Transverse colon (tissue), 4 donors: Measurements from ENCODE around the gene NEO1. TPM values are rescaled to one million over a fixed set of nuclear protein-coding genes. Genes with fewer than 3 reads are reported as not detected.

ENCODE experiments used
- DNase-seq: peaks from one replicate; pipeline ENCODE4 v3.0.0-alpha.2; 2019
- H3K27ac ChIP-seq, 4 donors: fragments of 200-600 bp; sonication (generic); 2 replicates each; pipeline ENCODE4 v1.5.1; 2016 to 2018; ENCODE audit warnings: inconsistent platforms in 4 of 4
- H3K27me3 ChIP-seq: fragments of 200-600 bp; sonication (generic); 2 replicates; pipeline ENCODE4 v1.5.1; 2017; ENCODE audit warnings: inconsistent platforms
- H3K36me3 ChIP-seq, 4 donors: fragments of 200-600 bp; sonication (generic); 2 replicates each; pipeline ENCODE4 v1.5.1; 2017 to 2019; ENCODE audit warnings: inconsistent platforms in 4 of 4
- H3K4me1 ChIP-seq, 4 donors: fragments of 200-600 bp; sonication (generic); 2 replicates each; pipeline ENCODE4 v1.5.1; 2017 to 2020; ENCODE audit warnings: inconsistent platforms in 4 of 4
- H3K4me3 ChIP-seq, 4 donors: fragments of 200-600 bp; sonication (generic); 1 replicate in 1 of 4; 2 replicates in 3 of 4; pipeline versions ENCODE4 v1.5.1 to v1.6.1; 2017 to 2019; ENCODE audit warnings: inconsistent platforms in 4 of 4
- H3K9me3 ChIP-seq, 2 donors: fragments of 200-600 bp; sonication (generic); 2 replicates each; pipeline ENCODE4 v1.5.1; 2017 to 2019; ENCODE audit warnings: inconsistent platforms in 2 of 2
- CTCF ChIP-seq, 5 experiments: fragments of 200-600 bp in 3 of 5; fragments of 450-650 bp in 2 of 5; sonication (generic) in 3 of 5; IDR thresholded peaks; 1 replicate in 2 of 5; 2 replicates in 3 of 5; pipeline ENCODE4 v1.5.1; 2016 to 2017; ENCODE audit warnings: antibody characterized with exemption in 5 of 5, inconsistent platforms in 3 of 5, mild to moderate bottlenecking in 2 of 5, moderate library complexity in 1 of 5
- EP300 ChIP-seq: sonication (generic); formaldehyde crosslinking; IDR thresholded peaks from one replicate; pipeline ENCODE4 v1.6.1; 2017; ENCODE audit warnings: antibody characterized with exemption, low read depth
- POLR2A ChIP-seq: fragments of 450-650 bp; IDR thresholded peaks from one replicate; pipeline ENCODE4 v1.6.1; 2016; ENCODE audit warnings: antibody characterized with exemption, mild to moderate bottlenecking, moderate library complexity
- POLR2AphosphoS5 ChIP-seq, 3 donors: sonication (generic); formaldehyde crosslinking; IDR thresholded peaks; one replicate each; pipeline ENCODE4 v1.6.1; 2016; ENCODE audit warnings: antibody characterized with exemption in 3 of 3
- WGBS, 2 donors: methylation state at CpG; one replicate each; pipeline ENCODE4 v1.1.5; 2018; ENCODE audit warnings: low coverage in 1 of 2; 5-methylcytosine and 5-hydroxymethylcytosine counted together
- in situ Hi-C, 4 donors: fragments of 200-750 bp; cut with MboI; loops; one replicate each; pipeline versions ENCODE4 v1.15.0 to v1.15.1; 2017; ENCODE audit warnings: low sequenced_read_pairs in 3 of 4, low pct_ligation_motif_present in 1 of 4, low pct_unique_long_range_greater_than_20kb in 1 of 4
- intact Hi-C: fragments of 100-400 bp; cut with DNase I; formaldehyde crosslinking; loops from one replicate; pipeline ENCODE4 v1.15.1; 2023; ENCODE audit warnings: low total_unique reads
- total RNA-seq, 4 donors: library from RNA; depleted of rRNA; stranded (reverse); fragments of >200 nt; gene quantifications; one replicate each; pipeline ENCODE4 v1.1.0, GENCODE V29; 2016

The NEO1 gene
- total RNA-seq, 4 donors from 2014 or later: 100 to 188 (median 135) TPM

DNA sequence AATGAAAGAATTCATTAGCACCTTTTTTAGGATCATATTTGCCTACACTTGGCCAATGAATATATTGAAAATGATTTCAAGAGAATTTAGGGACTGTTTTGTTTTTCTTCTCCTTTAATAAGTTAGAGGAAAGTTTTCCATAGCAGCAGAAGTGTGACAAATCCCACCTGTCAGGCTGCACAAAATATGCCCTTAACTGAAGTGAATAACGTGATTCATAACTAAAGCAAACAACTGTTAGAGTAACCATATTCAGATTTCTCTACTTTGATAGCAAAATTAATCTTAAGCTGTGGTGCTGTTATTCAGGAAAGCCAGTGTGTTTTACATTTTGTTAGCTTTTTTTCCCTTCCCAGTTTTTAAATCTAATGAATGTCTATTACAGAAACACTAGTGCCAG is 195.1 kb downstream of the NEO1 start:
- Histone ChIP-seq H3K27me3 (no peaks in the 10 kb centered on the region), H3K27ac (no peak overlapping the region), H3K4me1 (no peaks in the 10 kb centered on the region), H3K36me3 (peaks cover 0 to 49% (median 4%) of the 10 kb centered on the region in 4 donors), H3K4me3 (no peak overlapping the region), H3K9me3 (no peaks in the 10 kb centered on the region)
- TF ChIP-seq CTCF (IDR thresholded peaks at IDR 0.05): no peak
- TF ChIP-seq EP300: no peak
- TF ChIP-seq POLR2A: no peak
- TF ChIP-seq POLR2AphosphoS5 (IDR thresholded peaks at IDR 0.05): no peak
- in situ Hi-C loops: no loop called here
- WGBS, 2 donors: 55% methylated on average over 1 of the region's 1 CpG
- no peak for DNase-seq
- intact Hi-C loops: no loop called here

- WGBS, 2 donors: 71 to 77% methylated on average over 4 of the region's 4 CpGs
Measured at GRCh38 chr15:73249499-73249898, 197.2 kb downstream of the NEO1 start.

DNA sequence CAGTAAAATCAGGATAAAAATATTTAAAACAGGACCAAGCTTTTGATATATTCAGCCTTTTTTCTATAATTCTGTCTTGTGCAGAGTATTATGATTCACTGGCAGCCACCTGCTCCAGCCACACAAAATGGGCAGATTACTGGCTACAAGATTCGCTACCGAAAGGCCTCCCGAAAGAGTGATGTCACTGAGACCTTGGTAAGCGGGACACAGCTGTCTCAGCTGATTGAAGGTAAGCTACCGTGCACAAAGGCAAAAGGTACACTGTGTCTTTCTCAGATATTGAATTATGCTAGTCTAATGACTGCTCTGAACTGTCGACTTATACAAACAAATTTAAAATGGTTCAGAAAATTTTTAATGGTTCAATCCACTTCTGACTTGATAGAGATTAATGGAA is 202.3 kb downstream of the NEO1 start:
- Histone ChIP-seq H3K9me3 (no peaks in the 10 kb centered on the region), H3K27ac (no peak overlapping the region), H3K4me1 (no peaks in the 10 kb centered on the region), H3K36me3 (peaks cover 0 to 33% (median 16%) of the 10 kb centered on the region in 4 donors), H3K27me3 (no peaks in the 10 kb centered on the region), H3K4me3 (no peak overlapping the region)
- TF ChIP-seq EP300 (no peak), POLR2A (no peak), POLR2AphosphoS5 (IDR thresholded peaks at IDR 0.05) (no peak), CTCF (IDR thresholded peaks at IDR 0.05) (no peak)
- no peak for DNase-seq
- WGBS, 2 donors: 90 to 93% methylated on average over 5 to 6 of the region's 6 CpGs
- in situ Hi-C loops (loop anchor here in 3 of 4 donors (25.0 kb wide), 1 partner anchor 467 kb away; the partner anchor contains the start of gene ADPGK (in 3 of the 3)), intact Hi-C loops (no loop called here)

More at GRCh38 chr15:73249499-73249898, 197.2 kb downstream of the NEO1 start:
- Histone ChIP-seq H3K4me3 (no peak overlapping the region), H3K27me3 (no peaks in the 10 kb centered on the region), H3K4me1 (no peaks in the 10 kb centered on the region), H3K27ac (no peak overlapping the region), H3K36me3 (peaks cover 0 to 56% (median 8%) of the 10 kb centered on the region in 4 donors), H3K9me3 (no peaks in the 10 kb centered on the region)
- in situ Hi-C loops (no loop called here), intact Hi-C loops (no loop called here)
- DNase-seq: no peak
- no peak for TF ChIP-seq POLR2AphosphoS5 (IDR thresholded peaks at IDR 0.05)
- no peak for TF ChIP-seq CTCF (IDR thresholded peaks at IDR 0.05)
- TF ChIP-seq EP300: no peak
- no peak for TF ChIP-seq POLR2A

DNA sequence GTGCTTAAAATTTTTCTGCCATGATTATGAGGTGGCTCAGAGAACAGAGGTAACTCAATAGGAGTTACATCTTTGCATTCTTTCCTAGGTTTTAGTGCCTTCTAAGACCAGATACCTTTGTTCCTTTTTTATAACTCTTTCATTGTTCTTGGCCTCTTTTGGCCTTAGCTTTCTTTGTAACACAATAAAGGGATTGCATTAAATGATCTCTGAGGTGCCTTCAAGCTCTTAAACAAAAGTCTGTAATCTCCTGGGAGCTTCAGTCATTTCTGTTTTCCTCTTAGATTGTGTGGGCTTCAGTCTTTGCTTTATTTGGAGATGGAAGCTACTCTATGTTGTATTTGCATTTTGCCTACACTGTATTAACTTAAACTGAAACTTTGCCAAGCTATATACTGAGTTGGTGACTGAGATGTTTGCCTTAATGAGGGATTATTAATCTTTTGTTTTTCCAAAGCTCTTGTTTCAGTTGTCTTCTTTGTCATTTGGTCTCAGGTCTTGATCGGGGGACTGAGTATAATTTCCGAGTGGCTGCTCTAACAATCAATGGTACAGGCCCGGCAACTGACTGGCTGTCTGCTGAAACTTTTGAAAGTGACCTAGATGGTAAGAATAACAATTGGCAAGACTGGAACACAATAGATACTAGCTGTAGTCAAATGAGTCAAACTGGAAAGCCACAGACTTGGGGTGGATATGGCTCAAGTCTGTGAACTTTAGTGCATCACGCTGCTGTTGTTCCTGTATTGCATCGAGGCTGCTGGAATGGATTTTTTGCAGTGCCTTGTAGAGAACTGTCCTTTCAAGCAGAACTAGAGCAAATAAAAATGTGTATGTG is 206.2 kb downstream of the NEO1 start:
- Histone ChIP-seq H3K4me3 (no peak overlapping the region), H3K27me3 (no peaks in the 10 kb centered on the region), H3K9me3 (no peaks in the 10 kb centered on the region), H3K36me3 (peaks cover 0 to 44% (median 20%) of the 10 kb centered on the region in 4 donors), H3K4me1 (no peaks in the 10 kb centered on the region), H3K27ac (no peak overlapping the region)
- TF ChIP-seq POLR2A (no peak), CTCF (IDR thresholded peaks at IDR 0.05) (no peak), POLR2AphosphoS5 (IDR thresholded peaks at IDR 0.05) (no peak), EP300 (no peak)
- WGBS, 2 donors: 57 to 84% methylated on average over 1 to 5 of the region's 5 CpGs
- in situ Hi-C loops (loop anchor here in 3 of 4 donors (25.0 kb wide), 1 partner anchor 471 kb away; the partner anchor contains the start of gene ADPGK (in 3 of the 3)), intact Hi-C loops (no loop called here)
- no peak for DNase-seq
